CD4-positive, alpha-beta T cell treated with Interleukin-17A for 1 hour (primary cell): ENCODE data around the gene FADD.
A peak's percentile ranks its signal among the peaks of the same experiment; 100 is the strongest.

Source experiments
- DNase-seq: peaks from one replicate; pipeline ENCODE4 v3.0.0-alpha.2; 2020

Gene FADD

GRCh38 chr11:70202920-70203750 is at the start of gene FADD:
FADD (plus strand) TSS chr11:70203296; CDS start chr11:70203460, 164 bp downstream.
- DNase-seq: peak; percentile 94

GRCh38 chr11:70155386-70155785 is 47.7 kb upstream of the FADD start:
- no peak for DNase-seq

GRCh38 chr11:70156291-70157037 is 46.6 kb upstream of the FADD start:
- no peak for DNase-seq

GRCh38 chr11:70158201-70158600 is 44.9 kb upstream of the FADD start:
- DNase-seq: no peak

GRCh38 chr11:70158757-70159389 is 44.2 kb upstream of the FADD start:
- DNase-seq: no peak

GRCh38 chr11:70159627-70160570 is 43.2 kb upstream of the FADD start:
- no peak for DNase-seq

- no peak for DNase-seq
These were observed 42.0 kb upstream of the FADD start for GRCh38 chr11:70161043-70161625.

GRCh38 chr11:70164705-70165104 is 38.4 kb upstream of the FADD start:
- DNase-seq: no peak

GRCh38 chr11:70167120-70167519 is 36.0 kb upstream of the FADD start:
- DNase-seq: no peak

- no peak for DNase-seq
These were observed 35.2 kb upstream of the FADD start for GRCh38 chr11:70167723-70168404.

GRCh38 chr11:70168405-70168754 is 34.7 kb upstream of the FADD start:
- no peak for DNase-seq

GRCh38 chr11:70169127-70169526 is 34.0 kb upstream of the FADD start:
- DNase-seq: no peak

- no peak for DNase-seq
These were observed 33.5 kb upstream of the FADD start for GRCh38 chr11:70169632-70170031.

- DNase-seq: no peak
These were observed 32.4 kb upstream of the FADD start for GRCh38 chr11:70170596-70171210.

GRCh38 chr11:70173018-70173417 is 30.1 kb upstream of the FADD start:
- DNase-seq: no peak

- DNase-seq: no peak
These were observed 28.4 kb upstream of the FADD start for GRCh38 chr11:70174547-70175235.

GRCh38 chr11:70175236-70175698 is 27.8 kb upstream of the FADD start:
- DNase-seq: no peak

- DNase-seq: peak; percentile 49
These were observed 26.0 kb upstream of the FADD start for GRCh38 chr11:70176940-70177689.

GRCh38 chr11:70180906-70181305 is 22.2 kb upstream of the FADD start:
- no peak for DNase-seq

- no peak for DNase-seq
These were observed 20.8 kb upstream of the FADD start for GRCh38 chr11:70182266-70182665.
